Measurements from ENCODE around the gene NLRP14.

Gene NLRP14

GRCh38 chr11:7056828-7057513 lies 36.7 kb downstream of the NLRP14 start (continued):
- TF ChIP-seq CSRNP3 (CRISPR knock-in tag; IDR thresholded peaks at IDR 0.05) (no peak), CSDC2 (CRISPR knock-in tag; IDR thresholded peaks at IDR 0.05) (no peak), ISL1 (CRISPR knock-in tag; IDR thresholded peaks at IDR 0.05) (no peak), ZNF70 (CRISPR knock-in tag; IDR thresholded peaks at IDR 0.05) (no peak), TOX (CRISPR knock-in tag; IDR thresholded peaks at IDR 0.05; ENCODE audit: borderline replicate concordance) (no peak), GLIS3 (CRISPR knock-in tag; IDR thresholded peaks at IDR 0.05) (no peak), OSR1 (CRISPR knock-in tag; IDR thresholded peaks at IDR 0.05) (no peak), ZFP3 (CRISPR knock-in tag; IDR thresholded peaks at IDR 0.05) (no peak)

- TF ChIP-seq TOX (CRISPR knock-in tag; IDR thresholded peaks at IDR 0.05; ENCODE audit: borderline replicate concordance), result no peak
- TF ChIP-seq TSHZ2 (CRISPR knock-in tag; IDR thresholded peaks at IDR 0.05), result no peak
- TF ChIP-seq ZNF70 (CRISPR knock-in tag; IDR thresholded peaks at IDR 0.05), result no peak
- TF ChIP-seq ZNF565 (CRISPR knock-in tag; conservative IDR thresholded peaks at IDR 0.05; ENCODE audit: low read depth), result no peak
- TF ChIP-seq SNAI2 (CRISPR knock-in tag; IDR thresholded peaks at IDR 0.05), result no peak
- TF ChIP-seq ZFP3 (CRISPR knock-in tag; IDR thresholded peaks at IDR 0.05), result no peak
- no peak for TF ChIP-seq ZFP30 (CRISPR knock-in tag; IDR thresholded peaks at IDR 0.05)
- no peak for TF ChIP-seq BACH2 (CRISPR knock-in tag; IDR thresholded peaks at IDR 0.05; ENCODE audit: borderline replicate concordance)
- no peak for TF ChIP-seq ZNF8 (CRISPR knock-in tag; IDR thresholded peaks at IDR 0.05)
- TF ChIP-seq ARNTL (CRISPR knock-in tag; IDR thresholded peaks at IDR 0.05; ENCODE audit: borderline replicate concordance, low read depth), result no peak
- no peak for TF ChIP-seq GLIS3 (CRISPR knock-in tag; IDR thresholded peaks at IDR 0.05)
- no peak for TF ChIP-seq ISL1 (CRISPR knock-in tag; IDR thresholded peaks at IDR 0.05)
- no peak for TF ChIP-seq RARB (CRISPR knock-in tag; IDR thresholded peaks at IDR 0.05)
- TF ChIP-seq TCF4 (CRISPR knock-in tag; IDR thresholded peaks at IDR 0.05; ENCODE audit: borderline replicate concordance), result no peak
- no peak for TF ChIP-seq ZC3H10 (CRISPR knock-in tag; IDR thresholded peaks at IDR 0.05)
- no peak for ATAC-seq
These were observed 37.4 kb downstream of the NLRP14 start for GRCh38 chr11:7057641-7058040.

GRCh38 chr11:7060868-7061267 lies 40.6 kb downstream of the NLRP14 start:
- no peak for ATAC-seq
- TF ChIP-seq PPARA (CRISPR knock-in tag; IDR thresholded peaks at IDR 0.05; ENCODE audit: borderline replicate concordance), result no peak
- TF ChIP-seq ISL1 (CRISPR knock-in tag; IDR thresholded peaks at IDR 0.05), result no peak
- TF ChIP-seq SNAI2 (CRISPR knock-in tag; IDR thresholded peaks at IDR 0.05), result no peak
- no peak for TF ChIP-seq OSR1 (CRISPR knock-in tag; IDR thresholded peaks at IDR 0.05)
- no peak for TF ChIP-seq ZNF565 (CRISPR knock-in tag; conservative IDR thresholded peaks at IDR 0.05; ENCODE audit: low read depth)
- TF ChIP-seq TCF4 (CRISPR knock-in tag; IDR thresholded peaks at IDR 0.05; ENCODE audit: borderline replicate concordance), result no peak
- TF ChIP-seq ESRRG (CRISPR knock-in tag; IDR thresholded peaks at IDR 0.05), result no peak
- TF ChIP-seq TSHZ2 (CRISPR knock-in tag; IDR thresholded peaks at IDR 0.05), result no peak
- no peak for TF ChIP-seq ZNF70 (CRISPR knock-in tag; IDR thresholded peaks at IDR 0.05)
- TF ChIP-seq CSRNP3 (CRISPR knock-in tag; IDR thresholded peaks at IDR 0.05), result no peak
- no peak for TF ChIP-seq PATZ1 (CRISPR knock-in tag; IDR thresholded peaks at IDR 0.05; ENCODE audit: borderline replicate concordance)
- TF ChIP-seq RARB (CRISPR knock-in tag; IDR thresholded peaks at IDR 0.05), result no peak
- TF ChIP-seq ZFP3 (CRISPR knock-in tag; IDR thresholded peaks at IDR 0.05), result no peak
- TF ChIP-seq TOX (CRISPR knock-in tag; IDR thresholded peaks at IDR 0.05; ENCODE audit: borderline replicate concordance), result no peak
- no peak for TF ChIP-seq CREB5 (CRISPR knock-in tag; IDR thresholded peaks at IDR 0.05; ENCODE audit: low read depth)
- TF ChIP-seq BACH2 (CRISPR knock-in tag; IDR thresholded peaks at IDR 0.05; ENCODE audit: borderline replicate concordance), result no peak
- no peak for TF ChIP-seq POU6F1 (CRISPR knock-in tag; IDR thresholded peaks at IDR 0.05; ENCODE audit: borderline replicate concordance, low read depth)
